GOT3 (cell line): ENCODE data around the gene HTR6.

ENCODE experiments used
- DNase-seq: peaks from one replicate; lab custom pipeline; 2025; ENCODE audit warnings: mixed read lengths; lab: John Stamatoyannopoulos, UW

Gene HTR6

GRCh38 chr1:19688041-19688842 is 23.6 kb downstream of the HTR6 start:
- DNase-seq, result no peak

DNA sequence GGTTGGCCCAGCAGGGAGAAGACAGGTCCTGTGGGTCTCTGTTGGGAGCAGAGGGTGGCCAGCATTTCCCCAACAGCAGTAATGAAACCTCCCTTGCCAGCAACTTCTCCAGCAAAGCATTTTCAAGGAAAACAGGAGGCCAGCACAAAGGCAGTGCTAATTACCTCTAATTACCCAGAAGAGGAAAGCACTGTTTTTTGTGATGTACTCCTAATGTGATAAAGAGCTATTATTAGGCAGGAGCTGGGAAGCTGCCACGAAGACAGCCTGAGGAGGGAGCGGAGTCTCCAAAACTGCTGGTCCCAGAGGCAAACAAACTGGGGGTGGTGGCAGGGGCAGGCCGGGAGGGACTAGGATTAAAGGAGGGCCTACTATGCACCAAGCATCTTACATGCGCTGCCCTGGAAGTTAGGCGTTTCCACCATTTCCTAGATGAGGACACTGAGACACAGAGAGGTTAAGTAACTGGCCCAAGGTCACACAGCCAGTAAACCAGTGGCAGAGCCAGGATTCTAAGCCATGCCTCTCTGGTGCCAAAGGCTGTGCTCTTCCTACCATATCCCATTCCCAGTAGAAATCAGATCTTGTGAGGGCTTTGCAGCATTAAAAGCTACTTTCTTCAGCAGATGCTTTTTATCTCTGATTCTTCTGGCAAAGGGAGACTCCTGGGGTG is 24.5 kb downstream of the HTR6 start:
- DNase-seq, result no peak

DNA sequence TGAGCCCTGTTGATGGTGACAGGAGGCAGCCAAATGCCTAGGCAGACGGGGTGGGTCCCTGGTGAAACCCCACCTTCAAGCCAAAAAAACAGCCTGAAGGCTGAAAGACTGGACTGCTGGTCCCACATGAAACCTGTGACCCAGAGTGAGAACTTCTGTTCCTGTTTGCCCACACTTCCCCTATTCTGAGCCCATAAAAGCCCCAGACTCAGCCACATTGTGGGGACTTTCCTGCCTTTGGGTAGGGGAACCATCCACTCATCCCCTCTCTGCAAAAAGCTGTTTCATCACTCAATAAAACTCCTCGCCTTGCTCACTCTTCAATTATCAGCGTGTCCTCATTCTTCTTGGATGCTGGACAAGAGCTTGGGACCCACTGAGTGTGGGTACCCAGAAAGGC is 25.2 kb downstream of the HTR6 start:
- no peak for DNase-seq

GRCh38 chr1:19690342-19690741 is 25.7 kb downstream of the HTR6 start:
- DNase-seq, result no peak

GRCh38 chr1:19694298-19694697 is 29.6 kb downstream of the HTR6 start:
- no peak for DNase-seq

GRCh38 chr1:19695772-19696171 is 31.1 kb downstream of the HTR6 start:
- no peak for DNase-seq

GRCh38 chr1:19696820-19697219 is 32.1 kb downstream of the HTR6 start:
- no peak for DNase-seq

DNA sequence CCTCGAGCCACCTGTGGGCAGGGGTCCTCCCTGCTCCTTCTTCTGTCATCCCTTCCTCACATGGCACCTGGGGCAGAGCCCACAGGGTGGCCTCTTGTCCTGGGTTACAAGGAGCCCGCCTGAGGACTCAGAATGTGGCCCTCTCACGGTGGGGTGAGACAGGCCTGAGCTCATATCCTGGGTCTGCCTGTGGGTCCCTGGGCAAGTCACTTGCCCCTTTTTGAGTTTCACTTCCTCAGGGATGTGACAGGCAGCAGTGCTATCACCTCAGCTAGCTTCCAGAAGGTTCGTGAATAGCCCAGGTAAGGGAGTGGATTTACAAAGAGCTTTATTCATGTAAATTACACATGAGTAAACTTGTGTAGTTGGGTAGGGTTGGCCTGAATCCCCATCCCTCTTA is 33.5 kb downstream of the HTR6 start:
- no peak for DNase-seq

DNA sequence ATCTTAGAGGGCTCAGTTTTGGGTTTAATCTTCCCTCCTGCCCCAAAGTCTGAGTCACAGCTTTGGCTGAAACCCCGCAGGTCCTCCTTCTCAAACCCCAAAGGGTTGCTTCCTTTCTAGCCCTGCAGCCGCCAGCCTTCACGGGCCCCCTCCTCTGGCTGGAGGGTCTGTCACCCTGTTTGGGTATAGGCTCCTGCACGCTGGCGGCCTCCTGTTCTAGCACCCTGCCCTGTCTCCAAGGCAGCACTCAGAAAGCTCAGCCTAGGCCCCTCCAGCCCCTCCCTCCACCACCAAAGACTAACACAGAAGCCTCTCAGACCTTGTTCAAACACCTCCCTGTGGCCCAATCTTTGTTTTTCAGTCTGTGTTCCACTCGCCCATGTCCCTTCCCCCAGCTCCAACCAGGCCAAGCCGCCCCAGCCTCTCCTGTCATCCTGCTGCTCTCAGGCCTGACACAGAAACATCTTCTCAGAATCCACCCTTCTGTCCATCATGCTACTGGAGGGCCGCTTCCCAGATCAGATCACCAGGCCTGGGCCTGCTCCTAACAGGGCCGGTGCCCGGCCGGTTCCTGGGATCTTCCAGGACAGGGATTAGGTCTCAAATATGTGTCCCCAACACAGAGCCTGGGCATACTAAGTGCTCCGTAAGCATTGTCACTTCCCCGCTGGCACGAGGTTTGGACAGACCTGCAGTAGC is 35.6 kb downstream of the HTR6 start:
- no peak for DNase-seq

DNA sequence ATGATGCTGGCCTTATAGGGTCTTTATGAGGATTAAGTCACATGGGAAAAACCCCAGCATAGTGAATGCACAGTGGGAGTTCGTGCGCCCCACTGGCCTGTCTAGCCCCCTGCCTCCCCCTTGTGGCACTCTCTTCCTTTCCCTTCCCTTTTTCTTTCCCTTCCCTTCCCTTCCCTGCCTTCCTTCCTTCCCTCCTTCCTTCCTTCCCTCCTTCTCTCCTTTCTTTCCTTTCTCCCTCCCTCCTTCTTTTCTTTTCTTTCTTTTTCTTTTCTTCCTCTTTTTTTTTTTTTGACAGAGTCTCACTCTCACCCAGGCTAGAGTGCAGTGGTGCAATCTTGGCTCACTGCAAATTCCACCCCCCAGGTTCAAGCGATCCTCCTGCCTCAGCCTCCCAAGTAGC is 38.6 kb downstream of the HTR6 start:
- no peak for DNase-seq

GRCh38 chr1:19704247-19705113 is 39.8 kb downstream of the HTR6 start:
- DNase-seq, result peak; percentile 44

DNA sequence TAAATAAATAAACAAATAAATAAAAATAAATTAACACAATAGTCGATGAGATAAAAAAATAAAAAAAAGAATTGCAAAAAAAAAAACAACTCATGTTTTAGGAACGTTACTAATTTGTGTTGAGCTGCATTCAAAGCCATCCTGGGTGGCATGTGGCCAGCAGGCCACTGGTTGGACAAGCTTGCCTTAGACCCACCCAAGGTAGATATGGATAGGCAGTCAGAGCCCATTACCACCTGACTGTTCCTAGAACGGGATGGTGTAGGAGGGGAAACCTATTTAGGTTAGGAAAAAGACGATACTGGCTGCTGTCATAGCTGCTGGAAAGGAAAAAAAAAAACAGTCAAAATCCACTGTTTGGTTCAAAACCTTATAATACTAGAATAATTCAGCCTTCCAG is 40.8 kb downstream of the HTR6 start:
- DNase-seq, result no peak

DNA sequence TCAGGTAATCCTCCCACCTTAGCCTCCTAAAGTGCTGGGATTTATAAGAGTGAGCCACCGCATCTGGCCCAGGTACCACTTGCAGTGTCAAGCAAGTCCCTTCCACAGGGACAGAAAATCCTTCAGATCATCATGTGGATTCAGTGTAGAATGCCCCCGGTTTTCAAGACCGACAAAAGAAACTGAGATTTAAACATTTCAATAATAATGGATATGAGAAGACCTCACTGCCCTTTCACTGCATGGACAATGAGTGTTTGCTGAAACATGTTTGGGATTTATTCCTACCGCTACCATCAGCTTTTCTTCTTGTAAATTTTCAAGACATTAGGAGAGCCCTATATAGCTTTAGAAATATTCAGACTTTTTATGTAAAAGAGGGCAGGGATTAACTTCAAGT is 41.5 kb downstream of the HTR6 start:
- DNase-seq, result no peak

DNA sequence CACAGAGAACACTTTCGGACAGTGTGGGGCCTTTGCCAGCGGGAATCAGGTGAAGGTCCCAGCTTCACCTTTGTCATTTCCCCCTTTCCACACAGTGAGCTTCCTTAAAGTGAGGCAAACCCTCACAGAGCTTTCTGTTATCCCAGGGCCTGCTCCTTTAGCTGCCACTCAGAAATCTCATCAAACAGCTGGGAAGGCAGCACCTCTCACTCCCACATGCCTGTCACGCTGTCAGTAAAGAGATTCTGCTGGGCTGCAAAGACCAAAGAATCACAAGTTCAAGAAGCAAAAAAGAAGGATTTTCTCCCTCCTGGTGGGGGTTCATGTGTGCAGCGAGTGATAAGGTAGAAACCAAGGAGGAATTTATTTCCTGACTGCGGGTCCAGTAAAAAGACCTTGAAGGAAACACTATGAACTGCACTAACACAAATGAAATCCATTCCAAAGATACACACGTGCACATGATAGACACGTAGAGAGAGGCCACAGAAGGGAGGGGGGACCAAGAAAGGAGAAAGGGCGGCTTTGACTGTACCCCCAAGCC is 44.0 kb downstream of the HTR6 start:
- DNase-seq, result no peak

DNA sequence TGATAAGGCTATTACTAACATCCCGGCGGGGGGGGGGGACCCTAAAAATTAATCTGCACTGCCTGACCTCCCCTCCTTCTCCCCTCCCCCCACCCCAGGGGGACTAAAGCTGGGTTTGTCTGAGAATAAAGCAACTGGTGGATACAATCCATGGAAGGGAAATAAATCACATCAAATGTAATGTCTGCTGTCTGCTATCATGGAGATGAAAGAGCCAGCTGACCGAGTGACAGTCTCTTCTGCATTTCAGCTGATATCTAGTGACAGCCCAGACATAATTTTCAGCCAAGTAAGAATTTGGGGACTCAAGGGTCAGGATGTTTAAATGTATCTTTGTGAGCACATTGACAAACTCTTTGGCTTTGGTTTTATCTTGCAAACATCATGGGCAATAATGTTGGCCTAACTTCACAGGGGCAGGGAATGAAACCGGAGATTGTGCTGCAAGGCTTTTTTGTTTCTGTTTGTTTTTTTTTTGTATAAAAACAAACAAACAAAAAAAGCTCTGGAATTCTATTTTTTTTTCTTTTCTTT is 44.7 kb downstream of the HTR6 start:
- no peak for DNase-seq

- DNase-seq, result no peak
Measured at GRCh38 chr1:19710825-19711611, 46.3 kb downstream of the HTR6 start.

DNA sequence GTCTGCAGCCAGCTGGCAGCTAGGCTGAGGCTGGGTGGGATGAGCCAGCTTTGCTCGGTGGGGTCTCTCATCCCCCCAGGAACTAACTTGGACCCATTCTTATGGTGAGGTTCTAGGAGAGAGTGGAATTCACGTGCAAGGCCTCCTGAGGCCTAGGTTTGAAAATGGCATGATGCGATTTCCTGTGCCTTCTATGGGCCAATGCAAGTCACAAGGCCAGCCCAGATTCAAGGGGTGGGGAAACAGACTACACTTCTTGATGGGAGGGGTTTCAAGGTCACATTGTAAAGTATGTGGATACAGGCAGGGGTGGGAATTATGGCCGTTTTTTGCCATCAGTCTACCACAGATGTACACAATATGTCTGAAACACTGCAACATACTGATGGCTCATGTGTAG is 48.3 kb downstream of the HTR6 start:
- no peak for DNase-seq

DNA sequence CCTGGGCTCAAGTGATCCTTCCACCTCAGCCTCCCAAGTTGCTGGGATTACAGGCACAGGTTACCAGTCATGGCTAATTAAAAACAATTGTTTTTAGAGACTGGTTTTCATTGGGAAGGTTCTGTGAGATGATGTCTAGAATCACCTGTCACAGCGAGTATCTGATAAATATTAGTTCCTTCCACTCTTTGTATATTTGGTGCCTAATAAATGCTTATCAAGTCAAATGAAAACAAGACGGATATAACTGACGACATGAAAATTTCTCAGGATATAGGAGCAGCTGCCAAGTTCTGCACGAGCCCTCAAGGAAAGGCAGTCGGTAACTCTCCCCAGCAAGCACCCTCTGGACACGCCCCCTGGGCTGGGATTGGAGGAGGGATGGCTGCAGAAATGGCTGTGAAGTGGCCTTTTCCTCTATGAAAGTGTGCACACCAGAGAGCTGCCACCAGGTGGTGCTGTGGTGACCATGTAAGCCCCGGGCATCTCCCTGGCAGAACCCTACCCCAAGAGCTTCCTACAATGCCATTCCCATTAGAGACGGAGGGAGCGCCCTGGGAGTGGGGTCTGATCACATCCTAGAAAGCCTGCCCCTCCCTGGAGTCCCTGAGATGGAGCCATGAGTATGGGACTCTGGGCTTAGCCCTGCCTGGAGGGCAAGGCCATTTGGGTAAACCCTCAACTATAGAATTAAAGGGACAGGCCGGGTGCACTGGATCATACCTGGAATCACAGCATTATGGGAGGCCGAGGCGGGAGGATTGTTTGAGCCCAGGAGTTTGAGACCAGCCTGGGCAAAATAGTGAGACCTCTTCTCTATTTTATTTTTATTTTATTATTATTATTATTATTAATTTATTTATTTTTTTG is 50.9 kb downstream of the HTR6 start:
- peak; percentile 55 for DNase-seq

DNA sequence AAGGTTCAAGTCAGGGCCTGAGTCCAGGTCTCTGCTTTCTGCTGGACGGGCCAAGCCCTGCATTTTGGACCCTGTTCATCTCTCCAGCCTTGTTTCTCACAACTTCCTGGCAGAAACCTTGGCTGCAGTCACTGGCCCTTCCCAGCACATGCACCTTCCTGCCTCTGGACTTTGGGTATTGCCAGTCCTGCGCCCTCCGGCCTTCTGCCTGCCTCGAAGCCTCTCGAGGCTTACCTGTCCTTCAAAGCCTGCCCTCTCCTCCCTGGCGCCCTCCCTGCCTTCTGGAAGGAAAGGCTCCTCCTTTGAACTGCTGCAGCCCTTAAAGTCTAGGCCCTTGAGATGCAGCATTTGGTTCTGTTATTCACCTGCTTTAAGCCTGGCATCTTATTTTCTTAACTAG is 52.8 kb downstream of the HTR6 start:
- DNase-seq, result no peak

- no peak for DNase-seq
Measured at GRCh38 chr1:19720174-19720573, 55.5 kb downstream of the HTR6 start.
